ENCODE results near the gene ACP5. TPM values are rescaled to one million over a fixed set of nuclear protein-coding genes. Genes with fewer than 3 reads are reported as not detected.

The ACP5 gene
- total and polyA plus RNA-seq, 4 experiments from 2014 or later, result 16.9 to 30.3 (median 25.3) TPM

DNA sequence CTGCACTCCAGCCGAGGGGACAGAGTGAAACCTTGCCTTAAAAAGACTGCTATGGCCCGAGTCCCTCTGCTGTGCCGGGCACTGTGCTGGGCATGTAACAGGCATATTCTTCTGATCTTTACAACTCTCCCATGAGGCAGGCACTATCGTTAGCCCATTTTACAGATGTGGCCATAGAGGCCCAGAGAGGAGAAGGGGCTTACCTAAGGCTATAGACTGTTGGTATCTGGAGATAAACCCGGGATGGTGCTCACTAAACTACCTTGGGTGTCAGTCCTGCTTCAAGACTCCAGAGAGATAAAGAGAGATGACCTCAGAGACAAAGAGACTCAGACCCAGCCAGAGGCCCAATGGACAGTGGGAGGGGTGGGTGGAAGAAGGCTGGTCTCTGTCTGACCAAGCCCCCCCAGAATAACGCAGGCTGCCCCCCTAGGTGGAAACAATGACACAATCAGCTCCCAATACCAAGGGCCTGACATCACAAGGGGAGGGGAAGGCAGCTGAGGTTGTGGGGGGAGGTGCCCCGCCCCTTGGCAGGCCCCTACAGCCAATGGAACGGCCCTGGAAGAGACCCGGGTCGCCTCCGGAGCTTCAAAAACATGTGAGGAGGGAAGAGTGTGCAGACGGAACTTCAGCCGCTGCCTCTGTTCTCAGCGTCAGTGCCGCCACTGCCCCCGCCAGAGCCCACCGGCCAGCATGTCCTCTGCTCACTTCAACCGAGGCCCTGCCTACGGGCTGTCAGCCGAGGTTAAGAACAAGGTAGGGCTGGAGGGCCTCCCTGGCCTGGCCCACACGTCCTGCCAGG, 39.0 kb downstream of the ACP5 start, which contains the start of gene CNN1:
CNN1 (plus strand) TSS at position 620 of the 805 bp plus-strand sequence; CDS start at position 697, 77 bp downstream.
- H3K36me3 Mint-ChIP-seq, result no peaks in the 10 kb centered on the region
- H3K27ac Mint-ChIP-seq, result peak within 1 kb of the TSS in 1 of 7 donors; percentile 59
- intact Hi-C loops (cut with micrococcal nuclease), result no loop called here
- ChIA-PET POLR2A (ENCODE audit: partially characterized antibody) (no interaction called here), CTCF (ENCODE audit: partially characterized antibody) (no interaction called here)
- Histone ChIP-seq H3K27me3 (ENCODE audit: insufficient read depth, low read length) (peaks cover 7% of the 10 kb centered on the region), H3K36me3 (ENCODE audit: insufficient read depth, low read length) (no peaks in the 10 kb centered on the region), H3K9me3 (ENCODE audit: control insufficient read depth in 1 of 2, low read length in 2 of 2) (no peaks in the 10 kb centered on the region), H3K4me1 (ENCODE audit: insufficient read depth, low read length) (peaks cover 15% of the 10 kb centered on the region), H3K4me3 (ENCODE audit: low read length in 2 of 2) (no peak within 1 kb of the TSS), H3K27ac (ENCODE audit: low read depth, low read length) (no peak within 1 kb of the TSS)
- peaks cover 0 to 2% (median 0%) of the 10 kb centered on the region in 8 donors for H3K9me3 Mint-ChIP-seq
- peaks cover 7 to 14% (median 9%) of the 10 kb centered on the region in 4 donors for H3K4me1 Mint-ChIP-seq
- peaks cover 7 to 12% of the 10 kb centered on the region in 2 donors for H3K27me3 Mint-ChIP-seq
- no peak for DNase-seq
- peak within 1 kb of the TSS in 1 of 8 donors; percentile 58 for H3K4me3 Mint-ChIP-seq

DNA sequence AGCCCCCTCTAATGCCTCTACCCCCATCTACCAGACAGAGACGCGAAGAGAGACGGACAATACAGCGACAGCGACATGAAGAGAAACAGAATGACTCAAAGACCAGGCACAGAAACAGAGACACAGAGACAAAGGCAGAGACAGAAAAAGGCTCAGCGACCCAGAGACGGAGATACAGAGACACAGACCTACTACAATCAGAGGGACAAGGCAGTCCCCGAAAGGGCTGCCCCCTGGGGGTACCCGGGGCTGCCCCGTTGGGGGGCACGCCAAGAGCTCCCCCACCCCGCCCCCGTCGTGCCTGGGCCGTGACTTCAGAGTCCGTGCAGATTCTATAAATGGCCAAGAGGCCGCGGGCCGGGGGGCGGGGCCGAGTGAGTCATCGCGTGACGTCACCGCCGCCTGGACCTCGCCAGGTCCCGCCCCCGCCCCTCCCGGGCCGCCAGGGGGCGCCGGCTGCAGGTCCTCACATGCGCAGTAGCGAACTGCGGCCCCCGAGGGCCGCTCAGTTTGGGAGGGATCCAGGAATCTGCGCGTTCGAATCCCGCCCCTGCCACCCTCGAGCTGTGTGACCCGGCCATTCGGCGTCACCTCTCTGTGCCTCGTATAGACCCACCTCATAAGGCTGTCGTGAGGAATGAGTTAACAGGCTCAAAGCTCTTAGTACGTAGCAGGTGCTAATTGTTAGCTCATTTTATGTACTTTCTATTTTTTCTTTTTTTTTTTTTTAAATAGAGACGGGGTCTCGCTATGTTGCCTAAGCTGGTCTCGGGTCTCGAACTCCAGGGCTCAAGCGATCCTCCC, 41.5 kb downstream of the ACP5 start:
- DNase-seq, result peak; percentile 74 to 82 (median 78)
- H3K9me3 Mint-ChIP-seq, result peaks cover 0 to 2% (median 0%) of the 10 kb centered on the region in 8 donors
- H3K27me3 Mint-ChIP-seq, result peaks cover 4 to 12% of the 10 kb centered on the region in 2 donors
- POLR2A ChIA-PET (ENCODE audit: partially characterized antibody), result interaction anchor here (1.0 to 2.5 kb wide), 4 partner anchors 8 to 101 kb away, joined by 3 to 11 read pairs (median 5); partner anchors contain the start of genes ECSIT, ELOF1 and ODAD3
- peaks cover 7% of the 10 kb centered on the region for H3K27me3 ChIP-seq (ENCODE audit: insufficient read depth, low read length)
- no peaks in the 10 kb centered on the region for H3K9me3 ChIP-seq (ENCODE audit: control insufficient read depth in 1 of 2, low read length in 2 of 2)
- H3K4me1 Mint-ChIP-seq, result peaks cover 7 to 14% (median 9%) of the 10 kb centered on the region in 4 donors
- no peaks in the 10 kb centered on the region for H3K36me3 Mint-ChIP-seq
- H3K27ac Mint-ChIP-seq, result peak overlapping the region; percentile 20 to 92 (median 83)
- H3K4me3 Mint-ChIP-seq, result peak overlapping the region; percentile 62 to 87 (median 76)
- CTCF ChIA-PET (ENCODE audit: partially characterized antibody), result interaction anchor here (0.7 to 2.3 kb wide), 23 partner anchors 8 to 1130 kb away, joined by 3 to 38 read pairs (median 4); partner anchors contain the start of genes ELOF1, ZNF439 and ZNF627
- intact Hi-C loops (cut with micrococcal nuclease), result loop anchor here (1.0 kb wide), 1 partner anchor 51 kb away; no protein-coding TSS in a partner anchor
- peaks cover 15% of the 10 kb centered on the region for H3K4me1 ChIP-seq (ENCODE audit: insufficient read depth, low read length)
- H3K36me3 ChIP-seq (ENCODE audit: insufficient read depth, low read length), result no peaks in the 10 kb centered on the region
- peak overlapping the region; percentile 21 for H3K27ac ChIP-seq (ENCODE audit: low read depth, low read length)
- H3K4me3 ChIP-seq (ENCODE audit: low read length in 2 of 2), result peak overlapping the region; percentile 27 to 29

DNA sequence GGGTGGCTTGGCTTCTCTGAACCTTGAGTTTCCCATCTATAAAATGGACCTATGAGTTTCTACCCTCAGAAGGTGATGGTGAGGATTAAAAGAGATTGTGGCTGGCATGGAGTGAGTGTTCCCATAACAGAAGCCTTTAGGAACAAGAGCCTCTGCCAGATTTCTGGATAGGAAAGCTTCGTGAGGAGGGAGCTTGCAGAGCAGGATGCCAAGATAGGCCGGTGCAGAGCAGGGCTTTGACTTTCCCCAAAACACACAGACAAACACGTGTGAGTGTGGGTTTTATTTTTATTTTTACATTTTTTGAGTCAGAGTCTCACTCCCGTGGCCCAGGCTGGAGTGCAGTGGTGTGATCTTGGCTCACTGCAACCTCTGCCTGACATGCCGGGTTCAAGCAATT, 42.5 kb downstream of the ACP5 start:
- peak overlapping the region in 6 of 7 donors; percentile 42 to 72 (median 66) for H3K27ac Mint-ChIP-seq
- CTCF ChIA-PET (ENCODE audit: partially characterized antibody), result no interaction called here

DNA sequence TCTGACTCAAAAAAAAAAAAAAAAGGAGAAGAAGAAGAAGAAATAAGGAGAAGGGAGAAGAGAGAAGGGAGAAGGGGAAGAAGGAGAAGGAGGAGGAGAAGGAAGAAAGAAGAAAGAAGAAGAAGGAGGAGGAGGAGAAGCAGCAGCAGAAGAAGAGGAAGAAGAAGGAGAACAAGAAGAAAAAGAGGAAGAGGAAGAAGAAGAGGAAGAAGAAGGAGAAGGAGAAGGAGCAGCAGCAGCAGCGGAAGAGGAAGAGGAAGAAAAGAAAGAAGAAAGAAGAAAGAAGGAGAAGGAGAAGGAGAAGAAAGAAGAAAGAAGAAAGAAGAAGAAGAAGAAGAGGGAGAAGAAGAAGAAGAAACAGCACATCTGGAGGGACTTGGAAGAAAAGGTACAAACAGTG, 42.9 kb downstream of the ACP5 start:
- intact Hi-C loops (cut with micrococcal nuclease), result no loop called here
- Mint-ChIP-seq H3K9me3 (peaks cover 0 to 2% (median 0%) of the 10 kb centered on the region in 8 donors), H3K36me3 (no peaks in the 10 kb centered on the region), H3K27me3 (peaks cover 0 to 10% of the 10 kb centered on the region in 2 donors), H3K4me1 (peaks cover 7 to 14% (median 9%) of the 10 kb centered on the region in 4 donors), H3K27ac (peak overlapping the region in 6 of 7 donors; percentile 66 to 89 (median 70)), H3K4me3 (peak overlapping the region in 4 of 8 donors; percentile 12 to 54 (median 22))
- Histone ChIP-seq H3K27ac (ENCODE audit: low read depth, low read length) (no peak overlapping the region), H3K27me3 (ENCODE audit: insufficient read depth, low read length) (no peaks in the 10 kb centered on the region), H3K9me3 (ENCODE audit: control insufficient read depth in 1 of 2, low read length in 2 of 2) (no peaks in the 10 kb centered on the region), H3K36me3 (ENCODE audit: insufficient read depth, low read length) (no peaks in the 10 kb centered on the region), H3K4me1 (ENCODE audit: insufficient read depth, low read length) (peaks cover 15% of the 10 kb centered on the region), H3K4me3 (ENCODE audit: low read length in 2 of 2) (no peak overlapping the region)
- ChIA-PET CTCF (ENCODE audit: partially characterized antibody) (no interaction called here), POLR2A (ENCODE audit: partially characterized antibody) (interaction anchor here (0.6 to 1.1 kb wide), 2 partner anchors 8 to 1264 kb away, joined by 3 to 4 read pairs; no protein-coding TSS in a partner anchor)
- no peak for DNase-seq

More for the DNA sequence above, 42.5 kb downstream of the ACP5 start:
- Histone ChIP-seq H3K9me3 (ENCODE audit: control insufficient read depth in 1 of 2, low read length in 2 of 2) (no peaks in the 10 kb centered on the region), H3K4me3 (ENCODE audit: low read length in 2 of 2) (no peak overlapping the region), H3K36me3 (ENCODE audit: insufficient read depth, low read length) (no peaks in the 10 kb centered on the region), H3K27ac (ENCODE audit: low read depth, low read length) (no peak overlapping the region), H3K27me3 (ENCODE audit: insufficient read depth, low read length) (no peaks in the 10 kb centered on the region), H3K4me1 (ENCODE audit: insufficient read depth, low read length) (peaks cover 15% of the 10 kb centered on the region)
- H3K36me3 Mint-ChIP-seq, result no peaks in the 10 kb centered on the region
- intact Hi-C loops (cut with micrococcal nuclease), result no loop called here
- no peak for DNase-seq
- peaks cover 7 to 14% (median 9%) of the 10 kb centered on the region in 4 donors for H3K4me1 Mint-ChIP-seq
- POLR2A ChIA-PET (ENCODE audit: partially characterized antibody), result interaction anchor here (2.5 kb wide), 1 partner anchor 24 kb away, joined by 11 read pairs; the partner anchor contains the start of gene ELOF1
- H3K4me3 Mint-ChIP-seq, result peak overlapping the region in 4 of 8 donors; percentile 12 to 65 (median 35)
- H3K27me3 Mint-ChIP-seq, result peaks cover 0 to 10% of the 10 kb centered on the region in 2 donors
- H3K9me3 Mint-ChIP-seq, result peaks cover 0 to 2% (median 0%) of the 10 kb centered on the region in 8 donors

DNA sequence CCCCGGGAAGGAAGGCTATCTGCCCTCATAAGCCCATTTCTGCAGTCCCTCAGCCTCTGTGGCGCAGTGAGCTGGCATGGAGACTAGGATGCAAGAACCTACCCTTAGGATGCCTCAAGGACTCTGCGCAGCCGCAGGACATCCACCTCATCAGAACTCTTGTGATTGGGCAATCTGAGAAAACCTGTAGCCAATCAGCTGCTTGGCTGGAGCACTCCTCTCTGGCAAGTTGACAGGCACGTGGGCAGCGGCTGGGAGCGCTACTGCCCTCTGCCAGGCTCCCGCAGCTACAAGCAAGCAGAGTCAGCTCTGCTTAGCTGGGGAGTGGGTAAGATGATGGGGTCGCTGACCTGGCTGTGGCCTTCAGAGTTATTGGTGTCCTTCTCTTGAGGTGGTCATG, 47.0 kb downstream of the ACP5 start:
- ChIA-PET POLR2A (ENCODE audit: partially characterized antibody) (interaction anchor here (1.0 kb wide), 1 partner anchor 28 kb away, joined by 3 read pairs; the partner anchor contains the start of gene ELOF1), CTCF (ENCODE audit: partially characterized antibody) (no interaction called here)
- intact Hi-C loops (cut with micrococcal nuclease), result no loop called here
- no peaks in the 10 kb centered on the region for H3K27me3 ChIP-seq (ENCODE audit: insufficient read depth, low read length)
- H3K4me3 ChIP-seq (ENCODE audit: low read length in 2 of 2), result no peak overlapping the region
- DNase-seq, result peak in 2 of 5 donors; percentile 12 to 13
- Mint-ChIP-seq H3K27ac (no peak overlapping the region), H3K4me3 (peak overlapping the region in 3 of 8 donors; percentile 9 to 43 (median 25)), H3K9me3 (no peaks in the 10 kb centered on the region), H3K36me3 (peaks cover 0 to 4% of the 10 kb centered on the region in 2 donors), H3K27me3 (peaks cover 0 to under 1% of the 10 kb centered on the region in 2 donors), H3K4me1 (peaks cover 13 to 27% (median 22%) of the 10 kb centered on the region in 4 donors)
- H3K27ac ChIP-seq (ENCODE audit: low read depth, low read length), result no peak overlapping the region
- peaks cover 16% of the 10 kb centered on the region for H3K4me1 ChIP-seq (ENCODE audit: insufficient read depth, low read length)
- H3K36me3 ChIP-seq (ENCODE audit: insufficient read depth, low read length), result no peaks in the 10 kb centered on the region
- no peaks in the 10 kb centered on the region for H3K9me3 ChIP-seq (ENCODE audit: control insufficient read depth in 1 of 2, low read length in 2 of 2)

DNA sequence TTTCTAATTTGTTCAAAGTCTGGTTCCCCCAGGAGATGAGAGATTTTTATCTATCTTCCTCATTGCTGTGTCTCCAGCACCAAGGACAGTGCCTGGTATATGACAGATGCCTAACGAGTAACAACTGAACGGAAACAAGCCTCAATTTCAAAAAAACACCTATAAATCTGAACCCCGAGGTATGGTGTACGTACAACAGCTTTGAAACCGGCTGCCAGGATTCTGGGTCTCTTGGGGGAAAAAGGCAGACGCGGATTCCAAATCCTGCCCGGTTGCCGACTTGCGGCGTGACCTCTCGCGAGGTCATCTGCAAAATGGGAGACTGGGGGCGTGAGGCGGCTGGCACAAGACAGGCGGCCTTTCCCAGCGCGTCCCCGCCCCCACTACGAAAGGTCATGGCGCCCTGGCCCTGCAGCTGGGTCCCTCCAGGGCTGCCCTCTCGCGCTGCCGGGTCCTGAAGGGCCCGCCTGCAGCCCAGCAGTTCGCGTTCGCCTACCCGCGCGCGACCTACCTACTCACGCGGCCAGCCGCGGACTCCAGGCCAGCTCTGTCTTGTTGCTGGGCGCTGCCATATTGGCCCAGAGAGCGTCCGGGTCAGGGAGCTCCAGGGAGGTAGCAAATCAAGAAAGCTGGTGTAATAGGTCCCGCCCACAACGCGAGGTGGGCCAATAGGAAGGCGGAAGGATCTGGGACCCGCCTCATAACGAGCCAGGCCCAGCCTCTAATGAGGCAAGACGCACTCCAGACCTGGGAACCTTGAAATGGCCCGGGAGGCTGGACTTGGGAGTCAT, 48.7 kb downstream of the ACP5 start, which contains the start of gene ECSIT:
ECSIT (minus strand) TSS at position 584 of the 791 bp plus-strand sequence. CDS start 9,964 bp downstream, outside the sequence.
- H3K4me1 Mint-ChIP-seq, result peaks cover 13 to 21% (median 18%) of the 10 kb centered on the region in 4 donors
- intact Hi-C loops (cut with micrococcal nuclease), result loop anchor here (1.0 kb wide), 3 partner anchors 23 to 93 kb away; partner anchors contain the start of genes ELOF1, ODAD3, PRKCSH and ZNF653
- peaks cover 15% of the 10 kb centered on the region for H3K4me1 ChIP-seq (ENCODE audit: insufficient read depth, low read length)
- H3K27ac ChIP-seq (ENCODE audit: low read depth, low read length), result peak within 1 kb of the TSS; percentile 76
- no peaks in the 10 kb centered on the region for H3K27me3 ChIP-seq (ENCODE audit: insufficient read depth, low read length)
- no peaks in the 10 kb centered on the region for H3K36me3 ChIP-seq (ENCODE audit: insufficient read depth, low read length)
- H3K4me3 ChIP-seq (ENCODE audit: low read length in 2 of 2), result peak within 1 kb of the TSS; percentile 70 to 83
- peak; percentile 90 to 95 (median 92) for DNase-seq
- peak within 1 kb of the TSS; percentile 91 to 98 (median 97) for H3K27ac Mint-ChIP-seq
- peak within 1 kb of the TSS; percentile 94 to 99 (median 98) for H3K4me3 Mint-ChIP-seq
- no peaks in the 10 kb centered on the region for H3K9me3 ChIP-seq (ENCODE audit: control insufficient read depth in 1 of 2, low read length in 2 of 2)
- CTCF ChIA-PET (ENCODE audit: partially characterized antibody), result interaction anchor here (0.6 to 1.2 kb wide), 6 partner anchors 8 to 46 kb away, joined by 3 to 4 read pairs (median 3); partner anchors contain the start of gene ELOF1
- H3K36me3 Mint-ChIP-seq, result peaks cover 0 to 4% of the 10 kb centered on the region in 2 donors
- POLR2A ChIA-PET (ENCODE audit: partially characterized antibody), result interaction anchor here (0.7 to 2.3 kb wide), 12 partner anchors 8 to 648 kb away, joined by 3 to 20 read pairs (median 5); partner anchors contain the start of genes ACP5, ELOF1, PRKCSH and SWSAP1
- no peaks in the 10 kb centered on the region for H3K27me3 Mint-ChIP-seq
- no peaks in the 10 kb centered on the region for H3K9me3 Mint-ChIP-seq

Data from CD4-positive, alpha-beta memory T cell (primary cell).